Stimulated activated naive CD8-positive, alpha-beta T cell treated with anti-CD3 and anti-CD28 coated beads, Interleukin-15, Interleukin-2, amounts not matched to agents 100 ng/mL and 50 ng/mL, for 24 hours (primary cell): ENCODE data around the gene DUSP10.

Experiments
- H3K27ac Mint-ChIP-seq: one replicate; pipeline ENCODE4 v1.8.0; 2021; ENCODE audit warnings: mild to moderate bottlenecking, mixed read lengths
- H3K27me3 Mint-ChIP-seq: one replicate; pipeline ENCODE4 v1.8.0; 2021; ENCODE audit warnings: mixed read lengths
- H3K36me3 Mint-ChIP-seq: one replicate; pipeline ENCODE4 v1.8.0; 2021; ENCODE audit warnings: low read depth, mixed read lengths
- H3K4me1 Mint-ChIP-seq: one replicate; pipeline ENCODE4 v1.8.0; 2021; ENCODE audit warnings: low read depth, mixed read lengths
- H3K4me3 Mint-ChIP-seq: one replicate; pipeline ENCODE4 v1.8.0; 2021; ENCODE audit warnings: mild to moderate bottlenecking, mixed read lengths
- H3K9me3 Mint-ChIP-seq: one replicate; pipeline ENCODE4 v1.8.0; 2021; ENCODE audit warnings: mixed read lengths

DUSP10 gene

GRCh38 chr1:221775206-221775605, 33.3 kb upstream of the DUSP10 start:
- Mint-ChIP-seq H3K9me3 (no peaks in the 10 kb centered on the region), H3K27me3 (no peaks in the 10 kb centered on the region)

GRCh38 chr1:221774054-221774842, 32.4 kb upstream of the DUSP10 start:
- H3K9me3 Mint-ChIP-seq: no peaks in the 10 kb centered on the region
- H3K4me3 Mint-ChIP-seq: no peak overlapping the region
- H3K4me1 Mint-ChIP-seq: peaks cover 57% of the 10 kb centered on the region
- peak overlapping the region; percentile 37 for H3K27ac Mint-ChIP-seq
- H3K36me3 Mint-ChIP-seq: no peaks in the 10 kb centered on the region
- no peaks in the 10 kb centered on the region for H3K27me3 Mint-ChIP-seq

More at GRCh38 chr1:221775206-221775605, 33.3 kb upstream of the DUSP10 start:
- H3K4me1 Mint-ChIP-seq: peaks cover 59% of the 10 kb centered on the region
- peak overlapping the region; percentile 97 for H3K27ac Mint-ChIP-seq
- peak overlapping the region; percentile 14 for H3K4me3 Mint-ChIP-seq
- no peaks in the 10 kb centered on the region for H3K36me3 Mint-ChIP-seq

GRCh38 chr1:221773383-221773782, 31.5 kb upstream of the DUSP10 start:
- no peaks in the 10 kb centered on the region for H3K27me3 Mint-ChIP-seq
- H3K9me3 Mint-ChIP-seq: no peaks in the 10 kb centered on the region
- H3K36me3 Mint-ChIP-seq: no peaks in the 10 kb centered on the region
- H3K27ac Mint-ChIP-seq: no peak overlapping the region
- H3K4me1 Mint-ChIP-seq: peaks cover 54% of the 10 kb centered on the region
- H3K4me3 Mint-ChIP-seq: no peak overlapping the region

- Mint-ChIP-seq H3K36me3 (no peaks in the 10 kb centered on the region), H3K27me3 (no peaks in the 10 kb centered on the region), H3K4me3 (no peak overlapping the region), H3K9me3 (no peaks in the 10 kb centered on the region), H3K27ac (no peak overlapping the region), H3K4me1 (peaks cover 43% of the 10 kb centered on the region)
Observed at GRCh38 chr1:221772117-221772516, 30.2 kb upstream of the DUSP10 start.

- H3K36me3 Mint-ChIP-seq: no peaks in the 10 kb centered on the region
- H3K9me3 Mint-ChIP-seq: no peaks in the 10 kb centered on the region
- H3K4me3 Mint-ChIP-seq: no peak overlapping the region
- H3K4me1 Mint-ChIP-seq: peaks cover 15% of the 10 kb centered on the region
- no peak overlapping the region for H3K27ac Mint-ChIP-seq
- H3K27me3 Mint-ChIP-seq: no peaks in the 10 kb centered on the region
Observed at GRCh38 chr1:221768444-221769066, 26.7 kb upstream of the DUSP10 start.

- peaks cover 25% of the 10 kb centered on the region for H3K4me1 Mint-ChIP-seq
- H3K27ac Mint-ChIP-seq: no peak overlapping the region
- no peaks in the 10 kb centered on the region for H3K27me3 Mint-ChIP-seq
- H3K4me3 Mint-ChIP-seq: no peak overlapping the region
- no peaks in the 10 kb centered on the region for H3K9me3 Mint-ChIP-seq
- no peaks in the 10 kb centered on the region for H3K36me3 Mint-ChIP-seq
Observed at GRCh38 chr1:221766210-221766609, 24.3 kb upstream of the DUSP10 start.

- Mint-ChIP-seq H3K4me1 (peaks cover 32% of the 10 kb centered on the region), H3K27me3 (no peaks in the 10 kb centered on the region), H3K4me3 (no peak overlapping the region), H3K27ac (no peak overlapping the region), H3K36me3 (no peaks in the 10 kb centered on the region), H3K9me3 (no peaks in the 10 kb centered on the region)
Observed at GRCh38 chr1:221765527-221765926, 23.6 kb upstream of the DUSP10 start.

GRCh38 chr1:221762121-221762520, 20.2 kb upstream of the DUSP10 start:
- Mint-ChIP-seq H3K9me3 (no peaks in the 10 kb centered on the region), H3K27ac (no peak overlapping the region), H3K27me3 (no peaks in the 10 kb centered on the region), H3K36me3 (no peaks in the 10 kb centered on the region), H3K4me1 (peaks cover 34% of the 10 kb centered on the region), H3K4me3 (no peak overlapping the region)

GRCh38 chr1:221761354-221762002, 19.6 kb upstream of the DUSP10 start:
- no peaks in the 10 kb centered on the region for H3K36me3 Mint-ChIP-seq
- peak overlapping the region; percentile 67 for H3K27ac Mint-ChIP-seq
- peaks cover 41% of the 10 kb centered on the region for H3K4me1 Mint-ChIP-seq
- H3K27me3 Mint-ChIP-seq: no peaks in the 10 kb centered on the region
- H3K4me3 Mint-ChIP-seq: no peak overlapping the region
- no peaks in the 10 kb centered on the region for H3K9me3 Mint-ChIP-seq

GRCh38 chr1:221760911-221761310, 19.0 kb upstream of the DUSP10 start:
- H3K27me3 Mint-ChIP-seq: no peaks in the 10 kb centered on the region
- no peak overlapping the region for H3K4me3 Mint-ChIP-seq
- peaks cover 47% of the 10 kb centered on the region for H3K4me1 Mint-ChIP-seq
- H3K9me3 Mint-ChIP-seq: no peaks in the 10 kb centered on the region
- no peaks in the 10 kb centered on the region for H3K36me3 Mint-ChIP-seq
- H3K27ac Mint-ChIP-seq: peak overlapping the region; percentile 67

- Mint-ChIP-seq H3K27ac (no peak overlapping the region), H3K36me3 (peaks cover 6% of the 10 kb centered on the region), H3K27me3 (no peaks in the 10 kb centered on the region), H3K9me3 (peaks cover 6% of the 10 kb centered on the region), H3K4me3 (no peak overlapping the region), H3K4me1 (peaks cover 60% of the 10 kb centered on the region)
Observed at GRCh38 chr1:221759436-221759835, 17.5 kb upstream of the DUSP10 start.

- H3K27ac Mint-ChIP-seq: no peak overlapping the region
- peaks cover 6% of the 10 kb centered on the region for H3K36me3 Mint-ChIP-seq
- H3K27me3 Mint-ChIP-seq: no peaks in the 10 kb centered on the region
- H3K9me3 Mint-ChIP-seq: peaks cover 6% of the 10 kb centered on the region
- peaks cover 70% of the 10 kb centered on the region for H3K4me1 Mint-ChIP-seq
- H3K4me3 Mint-ChIP-seq: no peak overlapping the region
Observed at GRCh38 chr1:221758455-221758854, 16.6 kb upstream of the DUSP10 start.

- peak overlapping the region; percentile 37 for H3K27ac Mint-ChIP-seq
- H3K4me3 Mint-ChIP-seq: no peak overlapping the region
- peaks cover 6% of the 10 kb centered on the region for H3K9me3 Mint-ChIP-seq
- peaks cover 6% of the 10 kb centered on the region for H3K36me3 Mint-ChIP-seq
- H3K4me1 Mint-ChIP-seq: peaks cover 72% of the 10 kb centered on the region
- H3K27me3 Mint-ChIP-seq: no peaks in the 10 kb centered on the region
Observed at GRCh38 chr1:221756830-221757551, 15.1 kb upstream of the DUSP10 start.

GRCh38 chr1:221753828-221754188, 11.9 kb upstream of the DUSP10 start:
- peaks cover 6% of the 10 kb centered on the region for H3K9me3 Mint-ChIP-seq
- H3K27me3 Mint-ChIP-seq: no peaks in the 10 kb centered on the region
- H3K27ac Mint-ChIP-seq: peak overlapping the region; percentile 92
- peak overlapping the region; percentile 40 for H3K4me3 Mint-ChIP-seq
- peaks cover 6% of the 10 kb centered on the region for H3K36me3 Mint-ChIP-seq
- peaks cover 53% of the 10 kb centered on the region for H3K4me1 Mint-ChIP-seq
